ENCODE data around the gene CREBRF.

GRCh38 chr5:173090639-173091038 is 34.5 kb downstream of the CREBRF start:
- TF ChIP-seq, protein P1, sequence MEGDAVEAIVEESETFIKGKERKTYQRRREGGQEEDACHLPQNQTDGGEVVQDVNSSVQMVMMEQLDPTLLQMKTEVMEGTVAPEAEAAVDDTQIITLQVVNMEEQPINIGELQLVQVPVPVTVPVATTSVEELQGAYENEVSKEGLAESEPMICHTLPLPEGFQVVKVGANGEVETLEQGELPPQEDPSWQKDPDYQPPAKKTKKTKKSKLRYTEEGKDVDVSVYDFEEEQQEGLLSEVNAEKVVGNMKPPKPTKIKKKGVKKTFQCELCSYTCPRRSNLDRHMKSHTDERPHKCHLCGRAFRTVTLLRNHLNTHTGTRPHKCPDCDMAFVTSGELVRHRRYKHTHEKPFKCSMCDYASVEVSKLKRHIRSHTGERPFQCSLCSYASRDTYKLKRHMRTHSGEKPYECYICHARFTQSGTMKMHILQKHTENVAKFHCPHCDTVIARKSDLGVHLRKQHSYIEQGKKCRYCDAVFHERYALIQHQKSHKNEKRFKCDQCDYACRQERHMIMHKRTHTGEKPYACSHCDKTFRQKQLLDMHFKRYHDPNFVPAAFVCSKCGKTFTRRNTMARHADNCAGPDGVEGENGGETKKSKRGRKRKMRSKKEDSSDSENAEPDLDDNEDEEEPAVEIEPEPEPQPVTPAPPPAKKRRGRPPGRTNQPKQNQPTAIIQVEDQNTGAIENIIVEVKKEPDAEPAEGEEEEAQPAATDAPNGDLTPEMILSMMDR (conservative IDR thresholded peaks at IDR 0.05; ENCODE audit: low read depth in 2 of 2) = no peak
- TF ChIP-seq EZH2phosphoT487 (IDR thresholded peaks at IDR 0.05; ENCODE audit: unreplicated experiment) = no peak
- no peak for TF ChIP-seq EZH2 (IDR thresholded peaks at IDR 0.05; ENCODE audit: low read depth, unreplicated experiment)
- no peak for TF ChIP-seq POLR2AphosphoS5 (IDR thresholded peaks at IDR 0.05; ENCODE audit: low read depth)
- no peak for TF ChIP-seq STAT1 (IDR thresholded peaks at IDR 0.05; ENCODE audit: unreplicated experiment)
- TF ChIP-seq ZNF331 (CRISPR knock-in tag; IDR thresholded peaks at IDR 0.05; ENCODE audit: low read depth) = no peak
- no peak for TF ChIP-seq REST (IDR thresholded peaks at IDR 0.05; ENCODE audit: unreplicated experiment)
- no peak for TF ChIP-seq CREB1 (CRISPR knock-in tag; IDR thresholded peaks at IDR 0.05; ENCODE audit: low read depth)
- no peak for TF ChIP-seq JUNB (IDR thresholded peaks at IDR 0.05; ENCODE audit: unreplicated experiment)
- TF ChIP-seq NANOG (IDR thresholded peaks at IDR 0.05; ENCODE audit: borderline replicate concordance) = no peak
- no peak for TF ChIP-seq ZNF114 (CRISPR knock-in tag; IDR thresholded peaks at IDR 0.05)
- no peak for TF ChIP-seq ETS1 (IDR thresholded peaks at IDR 0.05)
- TF ChIP-seq, protein P2, sequence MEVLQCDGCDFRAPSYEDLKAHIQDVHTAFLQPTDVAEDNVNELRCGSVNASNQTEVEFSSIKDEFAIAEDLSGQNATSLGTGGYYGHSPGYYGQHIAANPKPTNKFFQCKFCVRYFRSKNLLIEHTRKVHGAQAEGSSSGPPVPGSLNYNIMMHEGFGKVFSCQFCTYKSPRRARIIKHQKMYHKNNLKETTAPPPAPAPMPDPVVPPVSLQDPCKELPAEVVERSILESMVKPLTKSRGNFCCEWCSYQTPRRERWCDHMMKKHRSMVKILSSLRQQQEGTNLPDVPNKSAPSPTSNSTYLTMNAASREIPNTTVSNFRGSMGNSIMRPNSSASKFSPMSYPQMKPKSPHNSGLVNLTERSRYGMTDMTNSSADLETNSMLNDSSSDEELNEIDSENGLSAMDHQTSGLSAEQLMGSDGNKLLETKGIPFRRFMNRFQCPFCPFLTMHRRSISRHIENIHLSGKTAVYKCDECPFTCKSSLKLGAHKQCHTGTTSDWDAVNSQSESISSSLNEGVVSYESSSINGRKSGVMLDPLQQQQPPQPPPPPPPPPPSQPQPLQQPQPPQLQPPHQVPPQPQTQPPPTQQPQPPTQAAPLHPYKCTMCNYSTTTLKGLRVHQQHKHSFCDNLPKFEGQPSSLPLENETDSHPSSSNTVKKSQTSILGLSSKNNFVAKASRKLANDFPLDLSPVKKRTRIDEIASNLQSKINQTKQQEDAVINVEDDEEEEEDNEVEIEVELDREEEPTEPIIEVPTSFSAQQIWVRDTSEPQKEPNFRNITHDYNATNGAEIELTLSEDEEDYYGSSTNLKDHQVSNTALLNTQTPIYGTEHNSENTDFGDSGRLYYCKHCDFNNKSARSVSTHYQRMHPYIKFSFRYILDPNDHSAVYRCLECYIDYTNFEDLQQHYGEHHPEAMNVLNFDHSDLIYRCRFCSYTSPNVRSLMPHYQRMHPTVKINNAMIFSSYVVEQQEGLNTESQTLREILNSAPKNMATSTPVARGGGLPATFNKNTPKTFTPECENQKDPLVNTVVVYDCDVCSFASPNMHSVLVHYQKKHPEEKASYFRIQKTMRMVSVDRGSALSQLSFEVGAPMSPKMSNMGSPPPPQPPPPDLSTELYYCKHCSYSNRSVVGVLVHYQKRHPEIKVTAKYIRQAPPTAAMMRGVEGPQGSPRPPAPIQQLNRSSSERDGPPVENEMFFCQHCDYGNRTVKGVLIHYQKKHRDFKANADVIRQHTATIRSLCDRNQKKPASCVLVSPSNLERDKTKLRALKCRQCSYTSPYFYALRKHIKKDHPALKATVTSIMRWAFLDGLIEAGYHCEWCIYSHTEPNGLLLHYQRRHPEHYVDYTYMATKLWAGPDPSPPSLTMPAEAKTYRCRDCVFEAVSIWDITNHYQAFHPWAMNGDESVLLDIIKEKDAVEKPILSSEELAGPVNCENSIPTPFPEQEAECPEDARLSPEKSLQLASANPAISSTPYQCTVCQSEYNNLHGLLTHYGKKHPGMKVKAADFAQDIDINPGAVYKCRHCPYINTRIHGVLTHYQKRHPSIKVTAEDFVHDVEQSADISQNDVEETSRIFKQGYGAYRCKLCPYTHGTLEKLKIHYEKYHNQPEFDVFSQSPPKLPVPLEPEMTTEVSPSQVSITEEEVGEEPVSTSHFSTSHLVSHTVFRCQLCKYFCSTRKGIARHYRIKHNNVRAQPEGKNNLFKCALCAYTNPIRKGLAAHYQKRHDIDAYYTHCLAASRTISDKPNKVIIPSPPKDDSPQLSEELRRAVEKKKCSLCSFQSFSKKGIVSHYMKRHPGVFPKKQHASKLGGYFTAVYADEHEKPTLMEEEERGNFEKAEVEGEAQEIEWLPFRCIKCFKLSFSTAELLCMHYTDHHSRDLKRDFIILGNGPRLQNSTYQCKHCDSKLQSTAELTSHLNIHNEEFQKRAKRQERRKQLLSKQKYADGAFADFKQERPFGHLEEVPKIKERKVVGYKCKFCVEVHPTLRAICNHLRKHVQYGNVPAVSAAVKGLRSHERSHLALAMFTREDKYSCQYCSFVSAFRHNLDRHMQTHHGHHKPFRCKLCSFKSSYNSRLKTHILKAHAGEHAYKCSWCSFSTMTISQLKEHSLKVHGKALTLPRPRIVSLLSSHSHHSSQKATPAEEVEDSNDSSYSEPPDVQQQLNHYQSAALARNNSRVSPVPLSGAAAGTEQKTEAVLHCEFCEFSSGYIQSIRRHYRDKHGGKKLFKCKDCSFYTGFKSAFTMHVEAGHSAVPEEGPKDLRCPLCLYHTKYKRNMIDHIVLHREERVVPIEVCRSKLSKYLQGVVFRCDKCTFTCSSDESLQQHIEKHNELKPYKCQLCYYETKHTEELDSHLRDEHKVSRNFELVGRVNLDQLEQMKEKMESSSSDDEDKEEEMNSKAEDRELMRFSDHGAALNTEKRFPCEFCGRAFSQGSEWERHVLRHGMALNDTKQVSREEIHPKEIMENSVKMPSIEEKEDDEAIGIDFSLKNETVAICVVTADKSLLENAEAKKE (CRISPR knock-in tag; IDR thresholded peaks at IDR 0.05) = no peak
